ENCODE measurements around the gene TARM1. TPM values are rescaled to one million over a fixed set of nuclear protein-coding genes. Genes with fewer than 3 reads are reported as not detected.
"Not testable (repeated sequence)": the region's sequence is repeated elsewhere in the genome, so short reads cannot be mapped to it uniquely, and the experiment has no call there.

The TARM1 gene
- polyA plus RNA-seq, 1 of the 3 experiments (the other 2 are of a cell fraction), result not detected

- CTCF ChIA-PET; H3K9me3 ChIP-seq; H3K4me3 ChIP-seq (ENCODE audit: low read depth in 2 of 2, low read length in 1 of 2); H4K20me1 ChIP-seq (ENCODE audit: insufficient read depth); H3K27ac ChIP-seq (ENCODE audit: low read depth in 2 of 2, low read length in 1 of 2); DNase-seq; H3F3A ChIP-seq (replicated peaks; ENCODE audit: insufficient read depth); H3K4me1 ChIP-seq (ENCODE audit: control insufficient read depth in 1 of 2, insufficient read depth in 2 of 2, low read depth in 1 of 2, low read length in 1 of 2); H3K9me2 ChIP-seq; POLR2A ChIA-PET; H3K4me2 ChIP-seq; H3K36me3 ChIP-seq (replicated peaks in 1 of 2; ENCODE audit: control insufficient read depth in 1 of 2, insufficient read depth in 2 of 2, low read length in 1 of 2); H2AFZ ChIP-seq (ENCODE audit: low read depth); H3K27me3 ChIP-seq (ENCODE audit: insufficient read depth); H3K9ac ChIP-seq: not testable (repeated sequence)
- 86% methylated on average over 9 of the region's 9 CpGs for WGBS (ENCODE audit: low lambda C conversion rate)
- H3K79me2 ChIP-seq (ENCODE audit: insufficient read depth), result peaks cover 22% of the 10 kb centered on the region
Measured at GRCh38 chr19:54099903-54100255, 18.7 kb upstream of the TARM1 start.

GRCh38 chr19:54099190-54099902 is 18.2 kb upstream of the TARM1 start:
- Histone ChIP-seq H4K20me1 (ENCODE audit: insufficient read depth) (no peaks in the 10 kb centered on the region), H3K4me2 (no peak overlapping the region), H2AFZ (ENCODE audit: low read depth) (no peak overlapping the region), H3K36me3 (replicated peaks in 1 of 2; ENCODE audit: control insufficient read depth in 1 of 2, insufficient read depth in 2 of 2, low read length in 1 of 2) (peaks cover 0 to 3% of the 10 kb centered on the region in 2 experiments), H3K79me2 (ENCODE audit: insufficient read depth) (peaks cover 16% of the 10 kb centered on the region), H3F3A (replicated peaks; ENCODE audit: insufficient read depth) (no peaks in the 10 kb centered on the region), H3K4me3 (ENCODE audit: low read depth in 2 of 2, low read length in 1 of 2) (no peak overlapping the region), H3K9me2 (no peaks in the 10 kb centered on the region), H3K27ac (ENCODE audit: low read depth in 2 of 2, low read length in 1 of 2) (no peak overlapping the region), H3K4me1 (ENCODE audit: control insufficient read depth in 1 of 2, insufficient read depth in 2 of 2, low read depth in 1 of 2, low read length in 1 of 2) (peaks cover 0 to 3% of the 10 kb centered on the region in 2 experiments; a peak in 1 of 4 replicates), H3K27me3 (ENCODE audit: insufficient read depth) (no peaks in the 10 kb centered on the region), H3K9me3 (no peaks in the 10 kb centered on the region), H3K9ac (no peak overlapping the region)
- 70% methylated on average over 12 of the region's 12 CpGs for WGBS (ENCODE audit: low lambda C conversion rate)
- ChIA-PET POLR2A (no interaction called here), CTCF (no interaction called here)
- no peak for DNase-seq
- TF ChIP-seq FOXJ3 (CRISPR knock-in tag; IDR thresholded peaks at IDR 0.05) (no peak), FOXM1 (IDR thresholded peaks at IDR 0.05; ENCODE audit: low read depth) (no peak), RFX5 (IDR thresholded peaks at IDR 0.05; ENCODE audit: low read length) (no peak), MEF2A (IDR thresholded peaks at IDR 0.05; ENCODE audit: borderline replicate concordance, low read depth) (no peak), TAF1 (IDR thresholded peaks at IDR 0.05; ENCODE audit: borderline replicate concordance, low read depth, low read length) (no peak), GABPA (IDR thresholded peaks at IDR 0.05; ENCODE audit: low read depth) (no peak), EZH2phosphoT487 (IDR thresholded peaks at IDR 0.05; ENCODE audit: borderline replicate concordance, low read depth) (no peak)

GRCh38 chr19:54096617-54097106 is 15.5 kb upstream of the TARM1 start:
- H3F3A ChIP-seq (replicated peaks; ENCODE audit: insufficient read depth), result no peaks in the 10 kb centered on the region
- 0 out of 2 replicates have a peak, but pooled peaks cover 4% of the 10 kb centered on the region for H3K27me3 ChIP-seq (ENCODE audit: insufficient read depth)
- no peaks in the 10 kb centered on the region for H3K9me2 ChIP-seq
- H3K36me3 ChIP-seq (replicated peaks in 1 of 2; ENCODE audit: control insufficient read depth in 1 of 2, insufficient read depth in 2 of 2, low read length in 1 of 2), result no peaks in the 10 kb centered on the region
- ChIA-PET CTCF (interaction anchor here (0.6 kb wide), 1 partner anchor 114 kb away, joined by 3 read pairs; no protein-coding TSS in a partner anchor), POLR2A (no interaction called here)
- no peak overlapping the region for H3K9ac ChIP-seq
- H3K4me3 ChIP-seq (ENCODE audit: low read depth in 2 of 2, low read length in 1 of 2), result no peak overlapping the region
- no peak for DNase-seq
- H3K4me1 ChIP-seq (ENCODE audit: control insufficient read depth in 1 of 2, insufficient read depth in 2 of 2, low read depth in 1 of 2, low read length in 1 of 2), result no peaks in the 10 kb centered on the region; a peak in 1 of 4 replicates
- no peak overlapping the region for H3K4me2 ChIP-seq
- peak; percentile 12; the same call in 1 of the 2 replicates for TF ChIP-seq RAD21 (IDR thresholded peaks at IDR 0.05; ENCODE audit: low read length)
- peak; percentile 26 for TF ChIP-seq CTCF (IDR thresholded peaks at IDR 0.05)
- TF ChIP-seq TAF1 (IDR thresholded peaks at IDR 0.05; ENCODE audit: borderline replicate concordance, low read depth, low read length), result no peak
- no peaks in the 10 kb centered on the region for H4K20me1 ChIP-seq (ENCODE audit: insufficient read depth)
- WGBS (ENCODE audit: low lambda C conversion rate), result 25% methylated on average over 14 of the region's 14 CpGs
- H3K9me3 ChIP-seq, result no peaks in the 10 kb centered on the region
- H2AFZ ChIP-seq (ENCODE audit: low read depth), result 0 out of 2 replicates have a peak overlapping the region, but pooled peaks have one; percentile 29
- H3K79me2 ChIP-seq (ENCODE audit: insufficient read depth), result no peaks in the 10 kb centered on the region
- H3K27ac ChIP-seq (ENCODE audit: low read depth in 2 of 2, low read length in 1 of 2), result no peak overlapping the region

Data from SK-N-SH (cell line).